ENCODE data around the gene MEF2A. TPM values are rescaled to one million over a fixed set of nuclear protein-coding genes. Genes with fewer than 3 reads are reported as not detected.

The MEF2A gene
- total and polyA plus RNA-seq, 9 of the 15 experiments (the other 6 are each of a cell fraction or from before 2014, with no cell fraction given) = 1.6 to 18.7 (median 8.7) TPM

DNA sequence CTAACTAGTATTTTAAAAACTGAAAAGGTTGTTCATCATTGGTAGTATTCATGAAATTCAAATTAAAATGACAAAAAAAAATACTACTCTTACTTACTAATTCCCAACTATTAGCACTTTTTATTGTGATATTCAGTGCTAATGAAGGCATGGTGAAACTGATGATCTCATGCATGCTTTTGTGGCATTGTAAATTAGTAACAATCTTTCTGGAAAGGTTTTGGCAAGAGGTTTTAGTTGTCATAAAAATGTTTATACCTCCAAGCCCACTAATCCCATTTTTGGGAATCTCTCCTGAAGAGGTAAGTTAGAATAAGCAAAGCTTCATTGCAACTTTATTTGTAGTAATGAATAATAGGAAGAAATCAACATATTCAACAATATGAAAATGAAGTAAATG, 114.5 kb downstream of the MEF2A start:
- Histone ChIP-seq H3K9me3 (replicated peaks; ENCODE audit: control insufficient read depth, insufficient read depth, low read depth, low read length) (no peaks in the 10 kb centered on the region), H3K9ac (ENCODE audit: insufficient read depth in 1 of 2, low read depth in 2 of 2, low read length in 2 of 2) (no peak overlapping the region), H3K79me2 (ENCODE audit: control insufficient read depth, insufficient read depth, low read length) (no peaks in the 10 kb centered on the region), H3K27ac (ENCODE audit: extremely low read depth, low read depth, low read length) (no peak overlapping the region), H3K36me3 (ENCODE audit: control insufficient read depth, insufficient read depth, low read length) (peaks cover under 1% of the 10 kb centered on the region; the same call in 1 of the 3 replicates), H4K20me1 (replicated peaks; ENCODE audit: control insufficient read depth, insufficient read depth, low read length) (no peaks in the 10 kb centered on the region), H3K9me1 (ENCODE audit: control insufficient read depth, insufficient read depth, low read length) (no peaks in the 10 kb centered on the region), H3K27me3 (ENCODE audit: control insufficient read depth in 2 of 2, insufficient read depth in 2 of 2, low read length in 2 of 2) (no peaks in the 10 kb centered on the region), H2AFZ (ENCODE audit: low read depth, low read length) (no peak overlapping the region), H3K4me3 (no peak overlapping the region), H3K4me1 (replicated peaks in 1 of 2; ENCODE audit: control insufficient read depth in 2 of 2, insufficient read depth in 2 of 2, low read length in 2 of 2) (no peaks in the 10 kb centered on the region), H3K4me2 (ENCODE audit: insufficient read depth, low read length) (no peak overlapping the region)
- BruUV-seq (replicated peaks) = no TSS peak
- intact Hi-C loops (cut with micrococcal nuclease) (no loop called here), in situ Hi-C loops (cut with MboI) (no loop called here)
- TF ChIP-seq PTRF (tag; IDR thresholded peaks at IDR 0.05) (no peak), RAD51 (IDR thresholded peaks at IDR 0.05; ENCODE audit: borderline replicate concordance, low read depth) (no peak), ZBTB49 (CRISPR knock-in tag; IDR thresholded peaks at IDR 0.05; ENCODE audit: borderline replicate concordance) (no peak), SIN3B (IDR thresholded peaks at IDR 0.05; ENCODE audit: low read depth) (no peak), NR3C1 (CRISPR knock-in tag; IDR thresholded peaks at IDR 0.05) (no peak), ZNF184 (CRISPR knock-in tag; IDR thresholded peaks at IDR 0.05) (no peak), NKRF (IDR thresholded peaks at IDR 0.05; ENCODE audit: borderline replicate concordance) (no peak)
- TF ChIP-seq, protein P1, sequence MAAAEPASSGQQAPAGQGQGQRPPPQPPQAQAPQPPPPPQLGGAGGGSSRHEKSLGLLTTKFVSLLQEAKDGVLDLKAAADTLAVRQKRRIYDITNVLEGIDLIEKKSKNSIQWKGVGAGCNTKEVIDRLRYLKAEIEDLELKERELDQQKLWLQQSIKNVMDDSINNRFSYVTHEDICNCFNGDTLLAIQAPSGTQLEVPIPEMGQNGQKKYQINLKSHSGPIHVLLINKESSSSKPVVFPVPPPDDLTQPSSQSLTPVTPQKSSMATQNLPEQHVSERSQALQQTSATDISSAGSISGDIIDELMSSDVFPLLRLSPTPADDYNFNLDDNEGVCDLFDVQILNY (CRISPR knock-in tag; IDR thresholded peaks at IDR 0.05) = no peak
- TF ChIP-seq, protein P2, sequence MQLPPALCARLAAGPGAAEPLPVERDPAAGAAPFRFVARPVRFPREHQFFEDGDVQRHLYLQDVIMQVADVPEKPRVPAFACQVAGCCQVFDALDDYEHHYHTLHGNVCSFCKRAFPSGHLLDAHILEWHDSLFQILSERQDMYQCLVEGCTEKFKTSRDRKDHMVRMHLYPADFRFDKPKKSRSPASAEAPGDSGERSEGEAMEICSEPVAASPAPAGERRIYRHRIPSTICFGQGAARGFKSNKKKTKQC (CRISPR knock-in tag; IDR thresholded peaks at IDR 0.05) = no peak
- TF ChIP-seq, protein P3, sequence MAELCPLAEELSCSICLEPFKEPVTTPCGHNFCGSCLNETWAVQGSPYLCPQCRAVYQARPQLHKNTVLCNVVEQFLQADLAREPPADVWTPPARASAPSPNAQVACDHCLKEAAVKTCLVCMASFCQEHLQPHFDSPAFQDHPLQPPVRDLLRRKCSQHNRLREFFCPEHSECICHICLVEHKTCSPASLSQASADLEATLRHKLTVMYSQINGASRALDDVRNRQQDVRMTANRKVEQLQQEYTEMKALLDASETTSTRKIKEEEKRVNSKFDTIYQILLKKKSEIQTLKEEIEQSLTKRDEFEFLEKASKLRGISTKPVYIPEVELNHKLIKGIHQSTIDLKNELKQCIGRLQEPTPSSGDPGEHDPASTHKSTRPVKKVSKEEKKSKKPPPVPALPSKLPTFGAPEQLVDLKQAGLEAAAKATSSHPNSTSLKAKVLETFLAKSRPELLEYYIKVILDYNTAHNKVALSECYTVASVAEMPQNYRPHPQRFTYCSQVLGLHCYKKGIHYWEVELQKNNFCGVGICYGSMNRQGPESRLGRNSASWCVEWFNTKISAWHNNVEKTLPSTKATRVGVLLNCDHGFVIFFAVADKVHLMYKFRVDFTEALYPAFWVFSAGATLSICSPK (IDR thresholded peaks at IDR 0.05; ENCODE audit: borderline replicate concordance) = no peak
- FAIRE-seq (no peak), DNase-seq (ENCODE audit: extremely low read depth in 1 of 4, low spot score in 3 of 4) (no peak), ATAC-seq (no peak)
- CTCF ChIA-PET (ENCODE audit: low intra/inter-chr PET ratio) = no interaction called here
- POLR2A ChIA-PET = interaction anchor here (0.6 kb wide), 1 partner anchor 9 kb away, joined by 3 read pairs; no protein-coding TSS in a partner anchor

Data from K562 (cell line).